T-cell (primary cell): ENCODE measurements around the gene SLC25A25. TPM values are rescaled to one million over a fixed set of nuclear protein-coding genes. Genes with fewer than 3 reads are reported as not detected.
A peak's percentile ranks its signal among the peaks of the same experiment; 100 is the strongest.

Experiments used
- ATAC-seq, 4 experiments: fragments of 200-7000 bp in 3 of 4; fragments of 150-1000 bp in 1 of 4; cut with Tn5 transposase; replicated peaks in 1 of 4; 1 replicate in 3 of 4; 2 replicates in 1 of 4; pipeline ENCODE4 v1.10.0; 2021; ENCODE audit warnings: moderate library complexity in 3 of 4, mild to moderate bottlenecking in 2 of 4, moderate number of reproducible peaks in 1 of 4
- CTCF ChIA-PET, 2 donors: fragments of 300-600 bp; sonication (Branson Sonifier 250); formaldehyde crosslinking; loops; one replicate each; lab custom pipeline; 2022; ENCODE audit warnings: antibody characterized with exemption in 2 of 2; lab: Charles Lee
- POLR2A ChIA-PET, 2 donors: fragments of 300-600 bp; sonication (Branson Sonifier 250); formaldehyde crosslinking; loops; one replicate each; lab custom pipeline; 2022; ENCODE audit warnings: antibody characterized with exemption in 2 of 2; lab: Charles Lee
- DNase-seq, 35 experiments: peaks; one replicate each; pipeline versions ENCODE4 v3.0.0 to v3.0.0-alpha.2; 2013 to 2023
- H3K27ac ChIP-seq: one replicate; pipeline ENCODE4 v1.5.1; 2013; ENCODE audit warnings: low read length
- H3K27me3 ChIP-seq, 2 experiments: replicated peaks in 1 of 2; 1 replicate in 1 of 2; 2 replicates in 1 of 2; pipeline versions ENCODE4 v1.6.1 to v1.7.0; 2013; ENCODE audit warnings: low read length in 1 of 2, mixed read lengths in 1 of 2; ENCODE audit not compliant: control insufficient read depth in 2 of 2, insufficient read depth in 2 of 2; ENCODE audit errors: extremely low read depth in 1 of 2
- H3K36me3 ChIP-seq, 2 donors: 1 replicate in 1 of 2; 2 replicates in 1 of 2; pipeline versions ENCODE4 v1.6.1 to v1.7.0; 2013; ENCODE audit warnings: low read length in 1 of 2; ENCODE audit not compliant: control insufficient read depth in 2 of 2, insufficient read depth in 1 of 2; ENCODE audit errors: extremely low read depth in 1 of 2
- H3K4me1 ChIP-seq, 2 experiments: 1 replicate in 1 of 2; 2 replicates in 1 of 2; pipeline versions ENCODE4 v1.6.1 to v1.7.0; 2013; ENCODE audit warnings: low read length in 2 of 2, mixed read lengths in 1 of 2; ENCODE audit not compliant: insufficient read depth in 2 of 2, control insufficient read depth in 1 of 2; ENCODE audit errors: extremely low read depth in 1 of 2
- H3K4me3 ChIP-seq, 2 donors: 1 replicate in 1 of 2; 2 replicates in 1 of 2; pipeline versions ENCODE4 v1.5.1 to v1.7.0; 2013; ENCODE audit warnings: mild to moderate bottlenecking in 2 of 2, low read length in 1 of 2, moderate library complexity in 1 of 2; ENCODE audit not compliant: control insufficient read depth in 1 of 2; ENCODE audit errors: extremely low read depth in 1 of 2
- H3K9me3 ChIP-seq: 2 replicates; pipeline ENCODE4 v1.7.0; 2013
- H3K27ac Mint-ChIP-seq, 2 donors: one replicate each; pipeline ENCODE4 v1.8.0; 2020 to 2021; ENCODE audit warnings: mild to moderate bottlenecking in 2 of 2, mixed read lengths in 2 of 2
- H3K27me3 Mint-ChIP-seq, 2 donors: one replicate each; pipeline ENCODE4 v1.8.0; 2021 to 2022; ENCODE audit warnings: mixed read lengths in 2 of 2
- H3K36me3 Mint-ChIP-seq: one replicate; pipeline ENCODE4 v1.8.0; 2021; ENCODE audit warnings: mixed read lengths
- H3K4me1 Mint-ChIP-seq, 3 donors: one replicate each; pipeline ENCODE4 v1.8.0; 2020 to 2022; ENCODE audit warnings: mixed read lengths in 3 of 3, mild to moderate bottlenecking in 1 of 3
- H3K4me3 Mint-ChIP-seq, 3 donors: one replicate each; pipeline ENCODE4 v1.8.0; 2020 to 2022; ENCODE audit warnings: mild to moderate bottlenecking in 3 of 3, mixed read lengths in 3 of 3, moderate library complexity in 3 of 3
- H3K9me3 Mint-ChIP-seq, 3 donors: one replicate each; pipeline ENCODE4 v1.8.0; 2020 to 2022; ENCODE audit warnings: mixed read lengths in 3 of 3
- WGBS: methylation state at CpG from one replicate; pipeline ENCODE4 v1.1.5; 2013; ENCODE audit warnings: missing lambda C conversion rate; ENCODE audit not compliant: insufficient coverage; 5-methylcytosine and 5-hydroxymethylcytosine counted together
- total RNA-seq, 35 experiments: library from RNA in 6 of 35; stranded (reverse) in 6 of 35; fragments of 120-200 nt in 1 of 35; gene quantifications; one replicate each; pipeline versions ENCODE4 v1.2.1 to v1.2.4 and lab custom pipeline; 2013 to 2026

The SLC25A25 gene
- total RNA-seq, 5 donors from 2014 or later (not counting 1 experiment from before 2014, with no cell fraction given): 11.8 to 21.0 (median 17.3) TPM

DNA sequence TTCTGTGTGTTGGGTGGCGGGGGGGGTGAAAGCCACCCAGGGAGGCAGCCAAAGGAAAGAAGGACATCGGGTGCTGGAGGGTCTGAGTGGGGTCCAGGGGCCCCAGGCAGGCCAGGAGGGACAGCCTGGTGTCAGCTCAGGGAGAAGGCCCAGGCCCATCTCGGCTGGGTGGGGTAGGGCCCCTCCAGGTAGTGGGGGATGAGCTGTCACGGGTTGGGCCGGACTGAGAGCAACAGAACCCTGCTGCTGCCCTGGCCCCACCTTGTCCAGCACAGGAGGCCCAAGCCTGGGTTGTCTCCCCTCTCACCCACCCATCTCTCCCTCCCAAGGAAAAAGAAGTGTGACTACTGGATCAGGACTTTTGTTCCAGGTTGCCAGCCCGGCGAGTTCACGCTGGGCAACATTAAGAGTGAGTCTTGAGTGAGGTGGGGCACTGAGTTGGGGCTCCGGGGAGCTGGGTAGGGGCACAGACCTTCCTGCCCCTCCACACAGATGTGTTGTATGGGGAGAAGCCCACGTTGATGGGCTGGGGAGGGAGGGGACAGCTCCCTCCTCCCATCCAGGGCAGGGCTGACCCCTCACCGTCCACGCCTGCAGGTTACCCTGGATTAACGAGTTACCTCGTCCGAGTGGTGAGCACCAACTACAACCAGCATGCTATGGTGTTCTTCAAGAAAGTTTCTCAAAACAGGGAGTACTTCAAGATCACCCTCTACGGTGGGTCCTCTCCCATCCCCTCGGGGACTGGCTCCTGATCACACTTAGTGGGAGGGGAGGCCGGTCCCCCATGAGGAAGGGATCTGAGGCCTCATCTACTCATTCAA is 83.5 kb downstream of the SLC25A25 start:
- Histone ChIP-seq H3K4me1 (peaks cover 0 to 5% of the 10 kb centered on the region in 2 experiments), H3K27me3 (peaks cover 0 to 17% of the 10 kb centered on the region in 2 experiments), H3K9me3 (no peaks in the 10 kb centered on the region), H3K4me3 (no peak overlapping the region), H3K27ac (no peak overlapping the region), H3K36me3 (no peaks in the 10 kb centered on the region)
- WGBS: 87% methylated on average over 3 of the region's 18 CpGs
- Mint-ChIP-seq H3K4me1 (peaks cover 0 to 10% (median 4%) of the 10 kb centered on the region in 3 donors), H3K27me3 (no peaks in the 10 kb centered on the region), H3K36me3 (no peaks in the 10 kb centered on the region), H3K4me3 (no peak overlapping the region), H3K27ac (peak overlapping the region in 1 of 2 donors; percentile 34), H3K9me3 (no peaks in the 10 kb centered on the region)
- ATAC-seq (no peak), DNase-seq (no peak)
- CTCF ChIA-PET: no interaction called here
- POLR2A ChIA-PET: no interaction called here

DNA sequence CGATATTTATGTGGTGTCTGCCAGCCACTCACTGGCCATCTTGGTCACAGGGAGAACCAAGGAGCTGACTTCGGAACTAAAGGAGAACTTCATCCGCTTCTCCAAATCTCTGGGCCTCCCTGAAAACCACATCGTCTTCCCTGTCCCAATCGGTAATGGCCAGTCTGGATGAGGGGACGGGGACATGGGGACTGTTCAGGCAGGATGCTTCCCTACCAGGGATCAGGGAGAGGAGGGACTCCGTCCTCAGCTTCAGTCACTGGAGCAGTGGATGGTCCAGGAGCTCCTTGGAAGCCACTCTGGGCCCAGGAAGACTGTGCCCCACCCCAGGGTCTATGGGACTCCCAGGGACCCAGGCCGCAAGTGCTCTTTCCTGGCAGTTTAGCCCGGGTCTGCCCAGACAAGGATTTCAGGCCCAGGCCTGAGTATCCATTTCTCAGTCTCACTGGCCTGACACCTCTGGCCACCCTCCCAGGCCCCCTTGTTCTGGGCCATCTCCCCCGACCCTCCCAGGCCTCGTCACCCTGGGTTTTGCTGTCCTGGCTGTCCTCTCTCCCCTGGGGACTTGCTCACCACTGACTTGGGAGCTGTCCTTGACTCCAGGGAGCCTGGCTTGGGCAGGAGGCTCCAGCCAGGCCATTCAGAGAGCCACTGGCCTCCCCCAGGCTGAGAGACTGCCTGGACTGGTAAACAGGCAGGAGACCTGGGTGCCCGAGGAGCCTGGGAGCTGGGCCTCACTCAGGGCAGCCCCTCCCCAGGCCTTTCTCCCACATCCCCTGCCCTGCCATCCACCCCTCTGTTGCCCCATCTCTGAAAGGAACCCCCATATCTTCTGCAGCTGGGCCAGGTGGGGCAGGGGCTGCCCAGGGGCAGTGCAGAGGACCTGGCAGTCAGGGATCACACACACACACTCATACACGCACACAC is 84.4 kb downstream of the SLC25A25 start:
- ChIA-PET POLR2A (no interaction called here), CTCF (no interaction called here)
- no peaks in the 10 kb centered on the region for H3K27me3 Mint-ChIP-seq
- DNase-seq (no peak), ATAC-seq (no peak)
- H3K36me3 ChIP-seq: no peaks in the 10 kb centered on the region
- peaks cover 0 to 5% of the 10 kb centered on the region in 2 experiments for H3K4me1 ChIP-seq
- no peak overlapping the region for H3K4me3 Mint-ChIP-seq
- WGBS: 88% methylated on average over 11 of the region's 13 CpGs
- H3K9me3 ChIP-seq: no peaks in the 10 kb centered on the region
- no peaks in the 10 kb centered on the region for H3K36me3 Mint-ChIP-seq
- H3K9me3 Mint-ChIP-seq: no peaks in the 10 kb centered on the region
- H3K27me3 ChIP-seq: peaks cover 0 to 17% of the 10 kb centered on the region in 2 experiments
- H3K4me1 Mint-ChIP-seq: peaks cover 0 to 10% (median 4%) of the 10 kb centered on the region in 3 donors
- no peak overlapping the region for H3K4me3 ChIP-seq
- H3K27ac ChIP-seq: no peak overlapping the region
- peak overlapping the region in 1 of 2 donors; percentile 34 for H3K27ac Mint-ChIP-seq

DNA sequence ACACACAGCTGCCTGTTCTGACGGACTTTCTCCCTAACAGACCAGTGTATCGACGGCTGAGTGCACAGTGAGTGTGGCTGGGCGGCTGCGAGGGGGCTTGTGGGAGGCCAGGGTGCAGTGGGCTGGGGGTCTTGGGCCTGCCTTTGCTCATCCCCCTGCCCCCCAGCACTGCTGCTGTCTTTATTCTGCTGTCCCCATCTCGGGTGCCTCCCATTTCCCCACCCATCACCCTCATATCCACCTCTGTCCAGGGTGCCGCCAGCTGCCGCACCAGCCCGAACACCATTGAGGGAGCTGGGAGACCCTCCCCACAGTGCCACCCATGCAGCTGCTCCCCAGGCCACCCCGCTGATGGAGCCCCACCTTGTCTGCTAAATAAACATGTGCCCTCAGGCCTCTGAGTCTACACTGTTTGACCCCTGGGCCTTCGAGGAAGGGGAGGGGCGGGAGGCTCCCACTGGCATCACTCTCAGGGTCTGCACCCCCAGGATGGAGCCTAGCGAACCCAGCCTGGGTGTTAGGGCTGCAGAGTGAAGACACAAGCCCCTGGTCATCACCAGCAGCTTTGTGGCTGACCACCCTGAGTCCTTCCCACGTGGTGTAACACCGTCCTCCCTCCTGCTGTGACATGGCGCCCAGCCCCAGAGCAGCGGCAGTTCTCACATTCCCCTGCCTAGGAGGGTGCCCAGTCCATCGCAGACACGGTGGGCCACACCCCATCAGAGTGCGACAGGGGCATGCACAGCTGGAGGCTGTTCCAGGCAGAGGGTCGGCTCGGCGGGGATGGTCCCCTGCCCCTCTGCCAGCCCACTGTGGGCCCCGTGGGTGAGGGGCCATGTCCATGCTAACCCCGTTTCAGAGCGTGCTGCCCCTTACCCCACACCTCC is 85.3 kb downstream of the SLC25A25 start:
- Mint-ChIP-seq H3K9me3 (no peaks in the 10 kb centered on the region), H3K4me3 (no peak overlapping the region), H3K27me3 (no peaks in the 10 kb centered on the region), H3K36me3 (no peaks in the 10 kb centered on the region), H3K4me1 (peaks cover 0 to 10% (median 4%) of the 10 kb centered on the region in 3 donors), H3K27ac (no peak overlapping the region)
- Histone ChIP-seq H3K27me3 (peaks cover 0 to 17% of the 10 kb centered on the region in 2 experiments), H3K27ac (no peak overlapping the region), H3K4me1 (peaks cover 0 to 5% of the 10 kb centered on the region in 2 experiments), H3K9me3 (no peaks in the 10 kb centered on the region), H3K36me3 (no peaks in the 10 kb centered on the region), H3K4me3 (no peak overlapping the region)
- DNase-seq: no peak
- ATAC-seq: no peak
- 85% methylated on average over 15 of the region's 26 CpGs for WGBS
- ChIA-PET CTCF (interaction anchor here in 1 of 2 donors (0.6 kb wide), 1 partner anchor 135 kb away, joined by 4 read pairs; no protein-coding TSS in a partner anchor), POLR2A (no interaction called here)

DNA sequence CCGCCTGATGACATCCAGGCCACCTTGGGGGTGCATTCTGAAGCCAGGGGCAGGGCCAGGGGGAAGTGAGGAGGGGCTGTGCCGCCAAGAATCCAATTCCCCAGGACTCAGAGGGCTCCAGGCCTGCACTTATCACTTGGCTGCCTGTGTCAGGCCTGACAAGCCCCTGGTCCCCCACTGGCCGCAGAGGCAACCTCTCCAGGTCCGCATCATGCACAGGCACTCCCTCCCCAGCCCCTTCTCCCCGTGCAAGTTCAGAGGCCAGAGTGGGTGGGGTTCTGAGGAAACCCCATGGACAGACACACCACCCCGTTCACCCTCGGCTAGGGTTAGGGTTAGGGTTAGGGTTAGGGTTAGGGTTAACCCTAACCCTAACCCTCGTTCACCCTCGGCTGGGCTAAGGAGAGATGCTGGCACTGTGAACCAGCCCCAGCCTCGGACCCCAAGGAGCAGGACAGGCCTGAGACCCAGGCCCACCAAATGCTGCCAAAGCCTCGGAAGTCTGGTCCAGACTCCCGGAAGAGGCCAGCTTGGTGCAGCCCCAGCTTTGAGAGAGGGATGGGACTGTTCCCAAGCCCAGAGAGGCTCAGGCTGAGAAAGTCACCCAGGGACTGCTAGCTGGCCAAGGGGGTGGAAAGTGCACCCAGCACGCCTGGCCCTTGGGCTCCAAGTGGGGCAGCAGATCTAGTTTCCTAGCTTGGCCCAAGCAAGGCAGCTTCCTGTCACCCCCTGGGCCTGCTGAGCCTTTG is 86.1 kb downstream of the SLC25A25 start:
- Histone ChIP-seq H3K27me3 (peaks cover 0 to 13% of the 10 kb centered on the region in 2 experiments), H3K36me3 (no peaks in the 10 kb centered on the region), H3K4me3 (no peak overlapping the region), H3K9me3 (no peaks in the 10 kb centered on the region), H3K4me1 (peaks cover 0 to 5% of the 10 kb centered on the region in 2 experiments), H3K27ac (no peak overlapping the region)
- no peak for ATAC-seq
- no peaks in the 10 kb centered on the region for H3K36me3 Mint-ChIP-seq
- no peak for DNase-seq
- H3K9me3 Mint-ChIP-seq: no peaks in the 10 kb centered on the region
- 81% methylated on average over 4 of the region's 13 CpGs for WGBS
- no peaks in the 10 kb centered on the region for H3K27me3 Mint-ChIP-seq
- no peak overlapping the region for H3K4me3 Mint-ChIP-seq
- no peak overlapping the region for H3K27ac Mint-ChIP-seq
- peaks cover 0 to 11% (median 4%) of the 10 kb centered on the region in 3 donors for H3K4me1 Mint-ChIP-seq
- POLR2A ChIA-PET: no interaction called here
- CTCF ChIA-PET: interaction anchor here in 1 of 2 donors (0.7 kb wide), 1 partner anchor 1486 kb away, joined by 5 read pairs; no protein-coding TSS in a partner anchor

DNA sequence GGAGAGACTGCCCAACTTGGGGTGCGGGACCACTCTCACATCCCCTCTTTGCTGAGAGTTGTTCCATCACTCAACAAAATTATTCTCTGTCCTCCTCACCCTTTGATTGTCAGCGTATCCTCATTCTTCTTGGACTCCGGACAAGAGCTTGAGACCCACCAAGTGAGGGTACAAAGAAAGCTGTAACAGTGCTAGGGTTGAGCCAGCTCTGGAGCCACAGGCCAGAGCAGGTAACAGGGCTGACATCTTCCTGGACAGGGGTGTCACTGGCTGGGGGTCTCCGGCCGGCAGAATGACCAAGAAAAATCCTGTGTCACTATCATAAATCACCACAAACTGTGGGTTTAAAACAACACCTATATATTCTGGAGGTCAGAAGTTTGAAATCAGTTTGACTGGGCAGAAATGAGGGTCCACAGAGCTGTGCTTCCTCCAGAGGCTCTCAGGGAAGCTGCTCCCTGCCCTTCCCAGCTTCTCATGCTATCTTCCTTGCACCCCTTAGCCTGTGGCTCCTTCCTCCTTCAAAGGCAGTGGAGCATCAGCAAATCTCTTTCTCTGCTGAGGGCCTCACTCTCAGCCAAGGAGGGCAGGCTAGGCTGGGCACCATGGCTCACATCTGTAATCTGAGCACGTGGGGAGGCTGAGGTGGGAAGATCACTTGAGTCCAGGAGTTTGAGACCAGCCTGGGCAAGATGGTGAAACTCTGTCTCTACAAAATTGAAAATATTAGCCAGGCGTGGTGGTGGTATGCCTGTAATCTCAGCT is 87.9 kb downstream of the SLC25A25 start:
- ChIA-PET POLR2A (no interaction called here), CTCF (no interaction called here)
- Mint-ChIP-seq H3K36me3 (no peaks in the 10 kb centered on the region), H3K27ac (peak overlapping the region in 1 of 2 donors; percentile 60), H3K9me3 (no peaks in the 10 kb centered on the region), H3K4me3 (no peak overlapping the region), H3K27me3 (no peaks in the 10 kb centered on the region), H3K4me1 (peaks cover 6 to 11% (median 8%) of the 10 kb centered on the region in 3 donors)
- Histone ChIP-seq H3K36me3 (no peaks in the 10 kb centered on the region), H3K9me3 (no peaks in the 10 kb centered on the region), H3K27ac (no peak overlapping the region), H3K4me1 (peaks cover 2 to 16% of the 10 kb centered on the region in 2 experiments), H3K27me3 (peaks cover 0 to 4% of the 10 kb centered on the region in 2 experiments), H3K4me3 (no peak overlapping the region)
- 89% methylated on average over 4 of the region's 7 CpGs for WGBS
- ATAC-seq (no peak), DNase-seq (no peak)
